Activated naive CD4-positive, alpha-beta T cell treated with anti-CD3 and anti-CD28 coated beads for 36 hours (primary cell): ENCODE data around the gene PPP2R5C. TPM values are rescaled to one million over a fixed set of nuclear protein-coding genes. Genes with fewer than 3 reads are reported as not detected.
A peak's percentile ranks its signal among the peaks of the same experiment; 100 is the strongest.

Experiments used
- CTCF ChIA-PET: fragments of 350-600 bp; sonication (Branson Sonifier 250); formaldehyde crosslinking; loops from one replicate; lab custom pipeline; 2021; ENCODE audit warnings: antibody characterized with exemption; lab: Charles Lee
- DNase-seq: peaks from one replicate; pipeline ENCODE4 v3.0.0-alpha.2; 2020
- H3K27ac Mint-ChIP-seq: one replicate; pipeline ENCODE4 v1.8.0; 2021; ENCODE audit warnings: mild to moderate bottlenecking, mixed read lengths
- H3K27me3 Mint-ChIP-seq: one replicate; pipeline ENCODE4 v1.8.0; 2021; ENCODE audit warnings: low read depth, mixed read lengths
- H3K36me3 Mint-ChIP-seq: one replicate; pipeline ENCODE4 v1.8.0; 2021; ENCODE audit warnings: low read depth, mixed read lengths
- H3K4me1 Mint-ChIP-seq: one replicate; pipeline ENCODE4 v1.8.0; 2021; ENCODE audit warnings: low read depth, mixed read lengths
- H3K4me3 Mint-ChIP-seq: one replicate; pipeline ENCODE4 v1.8.0; 2021; ENCODE audit warnings: mild to moderate bottlenecking, moderate library complexity, mixed read lengths
- H3K9me3 Mint-ChIP-seq: one replicate; pipeline ENCODE4 v1.8.0; 2021; ENCODE audit warnings: mixed read lengths
- intact Hi-C: fragments of 100-400 bp; cut with micrococcal nuclease; formaldehyde crosslinking; loops from one replicate; pipeline ENCODE4 v1.15.1; 2023
- total RNA-seq, 2 experiments: library from RNA; stranded (reverse); gene quantifications; one replicate each; pipeline ENCODE4 v1.2.3, GENCODE V29; 2021

Gene PPP2R5C
- total RNA-seq, 2 experiments from 2014 or later: 280 to 294 TPM

GRCh38 chr14:101862711-101863110, 101.2 kb downstream of the PPP2R5C start:
- Mint-ChIP-seq H3K36me3 (peaks cover 32% of the 10 kb centered on the region), H3K4me1 (peaks cover 46% of the 10 kb centered on the region), H3K9me3 (no peaks in the 10 kb centered on the region), H3K27me3 (no peaks in the 10 kb centered on the region), H3K27ac (no peak overlapping the region), H3K4me3 (no peak overlapping the region)
- intact Hi-C loops: no loop called here
- DNase-seq: no peak
- CTCF ChIA-PET: interaction anchor here (0.7 kb wide), 1 partner anchor 16 kb away, joined by 3 read pairs; no protein-coding TSS in a partner anchor

GRCh38 chr14:101865288-101865687, 103.8 kb downstream of the PPP2R5C start:
- CTCF ChIA-PET: interaction anchor here (0.7 kb wide), 1 partner anchor 18 kb away, joined by 6 read pairs; no protein-coding TSS in a partner anchor
- Mint-ChIP-seq H3K9me3 (no peaks in the 10 kb centered on the region), H3K36me3 (peaks cover 21% of the 10 kb centered on the region), H3K4me3 (no peak overlapping the region), H3K27me3 (no peaks in the 10 kb centered on the region), H3K27ac (no peak overlapping the region), H3K4me1 (peaks cover 44% of the 10 kb centered on the region)
- intact Hi-C loops: no loop called here
- no peak for DNase-seq

GRCh38 chr14:101867854-101868253, 106.3 kb downstream of the PPP2R5C start:
- H3K9me3 Mint-ChIP-seq: no peaks in the 10 kb centered on the region
- intact Hi-C loops: no loop called here
- H3K27me3 Mint-ChIP-seq: no peaks in the 10 kb centered on the region
- DNase-seq: no peak
- peaks cover 40% of the 10 kb centered on the region for H3K4me1 Mint-ChIP-seq
- H3K27ac Mint-ChIP-seq: no peak overlapping the region
- no peak overlapping the region for H3K4me3 Mint-ChIP-seq
- peaks cover 22% of the 10 kb centered on the region for H3K36me3 Mint-ChIP-seq
- CTCF ChIA-PET: interaction anchor here (0.7 to 1.7 kb wide), 2 partner anchors 14 to 97 kb away, joined by 3 to 10 read pairs; no protein-coding TSS in a partner anchor

DNA sequence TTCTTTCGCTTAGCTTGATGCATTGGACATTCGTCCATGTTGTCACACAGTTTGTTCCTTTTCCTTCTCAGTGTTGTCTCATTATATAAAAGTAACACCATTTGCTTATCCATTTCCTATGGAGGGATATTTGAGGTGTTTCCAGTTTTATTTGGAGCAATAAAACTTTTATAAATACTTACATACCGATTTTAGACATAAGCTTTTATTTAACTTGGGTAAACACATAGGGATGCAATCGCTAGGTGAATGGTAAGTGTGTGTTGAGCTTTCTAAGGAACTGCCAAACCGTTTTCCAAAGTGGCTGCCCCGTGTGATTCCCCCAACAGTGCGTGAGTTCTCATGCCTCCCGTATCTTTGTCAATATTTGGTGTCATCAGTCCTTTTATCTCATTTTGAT, 107.7 kb downstream of the PPP2R5C start:
- Mint-ChIP-seq H3K36me3 (peaks cover 21% of the 10 kb centered on the region), H3K27ac (no peak overlapping the region), H3K4me1 (peaks cover 49% of the 10 kb centered on the region), H3K4me3 (no peak overlapping the region), H3K27me3 (no peaks in the 10 kb centered on the region), H3K9me3 (peaks cover 2% of the 10 kb centered on the region)
- intact Hi-C loops: no loop called here
- DNase-seq: no peak
- CTCF ChIA-PET: interaction anchor here (0.6 kb wide), 1 partner anchor 30 kb away, joined by 4 read pairs; no protein-coding TSS in a partner anchor

- H3K36me3 Mint-ChIP-seq: peaks cover 11% of the 10 kb centered on the region
- no peak overlapping the region for H3K27ac Mint-ChIP-seq
- H3K4me1 Mint-ChIP-seq: peaks cover 53% of the 10 kb centered on the region
- intact Hi-C loops: no loop called here
- DNase-seq: no peak
- H3K4me3 Mint-ChIP-seq: no peak overlapping the region
- CTCF ChIA-PET: interaction anchor here (0.6 kb wide), 1 partner anchor 79 kb away, joined by 3 read pairs; no protein-coding TSS in a partner anchor
- no peaks in the 10 kb centered on the region for H3K27me3 Mint-ChIP-seq
- peaks cover 2% of the 10 kb centered on the region for H3K9me3 Mint-ChIP-seq
Observed at GRCh38 chr14:101870273-101870939, 108.9 kb downstream of the PPP2R5C start.

DNA sequence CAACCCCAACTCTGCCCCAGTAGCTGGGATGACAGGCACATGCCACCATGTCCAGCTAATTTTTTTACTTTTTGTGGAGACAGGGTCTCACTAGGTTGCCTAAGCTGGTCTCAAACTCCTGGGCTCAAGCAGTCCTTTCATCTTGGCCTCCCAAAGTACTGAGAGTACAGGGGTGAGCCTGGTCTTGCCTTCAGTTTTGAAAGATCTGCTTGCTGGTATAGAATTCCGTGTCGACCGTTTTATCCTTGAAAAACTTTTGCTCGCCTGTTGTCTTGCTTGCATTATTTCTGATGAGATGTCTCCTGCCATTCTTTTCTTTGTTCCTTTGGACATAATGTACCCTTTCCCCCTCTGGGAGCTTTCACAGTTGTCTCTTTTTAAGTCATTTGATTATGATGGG, 110.8 kb downstream of the PPP2R5C start:
- Mint-ChIP-seq H3K27ac (peak overlapping the region; percentile 38), H3K4me3 (no peak overlapping the region), H3K9me3 (peaks cover 2% of the 10 kb centered on the region), H3K36me3 (peaks cover 8% of the 10 kb centered on the region), H3K27me3 (no peaks in the 10 kb centered on the region), H3K4me1 (peaks cover 71% of the 10 kb centered on the region)
- intact Hi-C loops: no loop called here
- CTCF ChIA-PET: no interaction called here
- no peak for DNase-seq

DNA sequence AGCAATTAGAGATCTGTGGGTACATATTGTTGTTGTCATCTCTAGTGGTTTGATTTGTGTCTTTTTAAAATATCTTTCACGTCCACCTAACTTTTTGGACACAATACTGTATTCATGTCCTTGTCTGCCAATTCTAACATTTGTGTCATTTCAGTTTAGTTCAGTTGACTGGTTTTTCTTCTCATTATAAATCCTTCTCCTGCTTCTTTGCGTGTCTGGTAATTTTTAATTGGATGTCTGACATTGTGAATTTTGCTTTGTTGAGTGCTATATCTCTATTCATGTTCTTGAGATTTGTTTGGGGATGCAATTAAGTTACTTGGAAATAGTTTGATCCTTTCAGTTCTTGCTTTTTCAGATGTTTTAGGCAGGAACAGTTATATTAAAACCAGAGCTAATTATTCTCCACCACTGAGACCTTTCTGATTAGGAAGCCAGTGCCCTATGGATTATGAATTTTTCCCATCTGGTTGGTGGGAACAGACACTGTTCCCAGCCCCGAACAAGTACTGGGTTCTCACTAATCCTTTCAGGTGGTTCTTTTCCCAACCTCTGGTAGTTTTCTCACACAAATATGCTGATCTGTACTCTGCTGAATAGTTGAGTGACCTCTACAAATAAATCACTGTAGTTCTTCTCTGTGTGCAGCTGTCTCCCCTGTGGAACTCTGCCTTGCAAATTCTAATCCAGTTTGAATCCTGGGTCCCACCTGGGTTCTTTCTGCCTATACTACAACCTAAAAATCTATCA, 111.7 kb downstream of the PPP2R5C start:
- Mint-ChIP-seq H3K4me3 (no peak overlapping the region), H3K27ac (peak overlapping the region; percentile 52), H3K27me3 (no peaks in the 10 kb centered on the region), H3K9me3 (peaks cover 2% of the 10 kb centered on the region), H3K36me3 (peaks cover 13% of the 10 kb centered on the region), H3K4me1 (peaks cover 76% of the 10 kb centered on the region)
- intact Hi-C loops: no loop called here
- CTCF ChIA-PET: interaction anchor here (1.5 kb wide), 1 partner anchor 17 kb away, joined by 3 read pairs; no protein-coding TSS in a partner anchor
- no peak for DNase-seq

- peaks cover 80% of the 10 kb centered on the region for H3K4me1 Mint-ChIP-seq
- H3K27ac Mint-ChIP-seq: no peak overlapping the region
- CTCF ChIA-PET: interaction anchor here (1.0 to 2.3 kb wide), 4 partner anchors 13 to 167 kb away, joined by 3 to 10 read pairs (median 6); no protein-coding TSS in a partner anchor
- peaks cover 2% of the 10 kb centered on the region for H3K9me3 Mint-ChIP-seq
- peaks cover 13% of the 10 kb centered on the region for H3K36me3 Mint-ChIP-seq
- no peak for DNase-seq
- H3K27me3 Mint-ChIP-seq: no peaks in the 10 kb centered on the region
- intact Hi-C loops: no loop called here
- H3K4me3 Mint-ChIP-seq: no peak overlapping the region
Observed at GRCh38 chr14:101873991-101874390, 112.5 kb downstream of the PPP2R5C start.

DNA sequence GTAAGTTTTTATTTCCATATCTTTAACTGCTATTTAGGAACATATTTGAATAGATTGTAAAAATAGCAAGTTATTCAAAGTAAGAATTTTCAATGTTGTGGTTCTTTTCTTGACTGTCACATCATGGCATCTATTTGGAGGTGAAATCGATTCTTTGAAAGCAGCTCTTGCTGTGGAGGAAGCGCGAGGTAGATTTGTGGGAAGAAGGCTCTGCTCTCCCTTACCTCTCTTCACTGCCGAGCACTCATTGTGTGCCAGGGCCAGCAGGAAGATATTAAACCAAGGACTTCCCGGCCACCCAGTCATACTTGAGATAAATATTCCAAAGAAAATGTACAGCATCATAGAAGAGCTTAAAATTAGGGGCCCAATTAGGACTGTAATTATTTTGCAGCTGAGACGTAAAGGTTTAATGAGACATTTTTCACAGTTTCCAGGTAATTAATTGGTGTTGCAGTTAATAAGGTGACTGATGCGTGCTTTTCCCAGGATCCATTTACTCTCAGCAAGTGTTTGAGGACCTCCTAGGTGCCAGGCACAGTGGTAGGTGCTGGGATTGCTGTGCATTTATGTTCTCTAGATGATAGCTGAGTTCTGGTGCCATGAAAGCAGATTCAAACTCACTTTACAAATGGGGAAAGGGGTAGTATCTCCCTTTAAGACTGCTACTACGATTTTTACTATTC, 113.7 kb downstream of the PPP2R5C start:
- CTCF ChIA-PET: interaction anchor here (1.1 to 2.3 kb wide), 5 partner anchors 9 to 168 kb away, joined by 3 to 10 read pairs (median 3); no protein-coding TSS in a partner anchor
- peak overlapping the region; percentile 85 for H3K27ac Mint-ChIP-seq
- intact Hi-C loops: loop anchor here (5.0 kb wide), 1 partner anchor 307 kb away; no protein-coding TSS in a partner anchor
- DNase-seq: no peak
- H3K27me3 Mint-ChIP-seq: no peaks in the 10 kb centered on the region
- H3K36me3 Mint-ChIP-seq: peaks cover 17% of the 10 kb centered on the region
- H3K4me1 Mint-ChIP-seq: peaks cover 82% of the 10 kb centered on the region
- H3K4me3 Mint-ChIP-seq: peak overlapping the region; percentile 51
- H3K9me3 Mint-ChIP-seq: peaks cover 2% of the 10 kb centered on the region

DNA sequence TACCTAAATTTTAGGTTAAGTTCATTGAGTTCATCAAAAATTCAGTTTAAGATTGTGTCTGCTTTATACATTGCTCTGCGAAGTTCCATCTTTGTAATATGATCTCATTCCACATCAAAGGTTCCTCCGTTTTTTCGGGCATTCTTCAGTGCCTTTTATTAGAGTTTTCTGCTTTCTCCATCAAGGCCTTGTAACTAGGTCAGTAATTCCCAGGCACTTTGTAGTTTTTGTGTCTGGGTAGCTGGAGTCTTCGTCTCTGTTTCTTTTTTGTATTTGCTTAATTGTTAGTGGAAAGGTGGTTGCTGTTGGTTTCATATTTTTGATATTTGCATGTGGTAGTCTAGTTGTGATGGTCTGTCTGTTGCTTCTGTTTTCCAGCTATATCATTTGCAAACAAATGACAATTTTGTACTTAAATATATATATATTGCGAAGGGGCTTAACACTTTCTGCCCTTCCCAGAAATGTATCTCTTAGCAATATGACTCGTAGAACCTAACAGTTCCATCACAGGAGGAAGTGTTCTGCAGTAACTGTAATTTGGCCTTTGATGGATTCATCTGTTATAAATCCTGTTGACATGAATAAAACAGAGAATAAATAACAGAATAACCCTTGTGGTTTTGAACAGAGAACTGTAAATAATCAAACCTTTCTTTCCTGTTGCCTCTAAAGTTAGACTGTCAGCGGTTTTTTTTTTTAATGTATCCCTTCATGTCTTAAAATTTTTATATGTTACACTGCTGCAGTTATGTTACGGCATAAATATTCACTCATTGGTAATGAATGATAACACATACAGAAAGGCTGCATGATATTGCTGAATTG, 114.4 kb downstream of the PPP2R5C start:
- no peak for DNase-seq
- peaks cover 21% of the 10 kb centered on the region for H3K36me3 Mint-ChIP-seq
- CTCF ChIA-PET: interaction anchor here (1.1 to 2.3 kb wide), 4 partner anchors 8 to 169 kb away, joined by 3 to 10 read pairs (median 3); no protein-coding TSS in a partner anchor

DNA sequence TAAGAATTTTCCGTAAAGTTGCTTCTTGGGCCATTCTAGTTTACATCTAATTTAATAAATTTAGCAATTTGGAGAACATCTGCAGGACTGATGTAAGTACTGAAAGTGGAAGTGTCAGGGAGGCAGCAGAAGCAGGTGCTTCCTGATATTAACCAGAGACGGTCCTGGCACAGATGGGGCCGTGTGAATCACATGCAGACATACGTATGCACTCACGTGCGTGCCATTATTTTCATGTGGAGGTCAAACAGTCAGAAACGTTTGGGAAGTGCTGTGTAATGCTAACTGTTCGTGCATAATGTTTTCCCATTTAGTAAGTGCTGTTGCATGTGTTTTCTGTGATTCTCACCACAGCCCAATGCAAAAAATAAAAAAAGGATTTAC, 115.0 kb downstream of the PPP2R5C start:
- peaks cover 22% of the 10 kb centered on the region for H3K36me3 Mint-ChIP-seq
- no peaks in the 10 kb centered on the region for H3K27me3 Mint-ChIP-seq
- H3K9me3 Mint-ChIP-seq: peaks cover 2% of the 10 kb centered on the region
- intact Hi-C loops: loop anchor here (1.0 to 5.0 kb wide), 9 partner anchors 17 to 306 kb away; partner anchors contain the start of gene DYNC1H1
- H3K4me1 Mint-ChIP-seq: peaks cover 89% of the 10 kb centered on the region
- H3K4me3 Mint-ChIP-seq: peak overlapping the region; percentile 52
- peak overlapping the region; percentile 85 for H3K27ac Mint-ChIP-seq
- DNase-seq: peak; percentile 94
- CTCF ChIA-PET: interaction anchor here (0.7 to 2.3 kb wide), 3 partner anchors 106 to 170 kb away, joined by 3 to 10 read pairs (median 3); no protein-coding TSS in a partner anchor

More for the DNA sequence above, 114.4 kb downstream of the PPP2R5C start:
- peak overlapping the region; percentile 52 for H3K4me3 Mint-ChIP-seq
- peaks cover 87% of the 10 kb centered on the region for H3K4me1 Mint-ChIP-seq
- H3K27me3 Mint-ChIP-seq: no peaks in the 10 kb centered on the region
- H3K9me3 Mint-ChIP-seq: peaks cover 2% of the 10 kb centered on the region
- H3K27ac Mint-ChIP-seq: peak overlapping the region; percentile 85
- intact Hi-C loops: loop anchor here (1.0 to 5.0 kb wide), 9 partner anchors 17 to 306 kb away; partner anchors contain the start of gene DYNC1H1
